Osteoblast (primary cell): ENCODE results near the gene LHX3. TPM values are rescaled to one million over a fixed set of nuclear protein-coding genes. Genes with fewer than 3 reads are reported as not detected.

Experiments
- DNase-seq: peaks from one replicate; pipeline ENCODE4 v3.0.0; 2011; ENCODE audit warnings: low spot score, mixed read lengths; ENCODE audit not compliant: insufficient read length; ENCODE audit errors: missing footprints
- H2AFZ ChIP-seq: 2 replicates; pipeline ENCODE4 v1.6.0; 2011; ENCODE audit warnings: mild to moderate bottlenecking, low read length
- H3K27ac ChIP-seq: 2 replicates; pipeline ENCODE4 v1.5.1; 2011; ENCODE audit warnings: mild to moderate bottlenecking, low read depth, low read length, moderate library complexity
- H3K27me3 ChIP-seq: 2 replicates; pipeline ENCODE4 v1.6.0; 2012; ENCODE audit warnings: mild to moderate bottlenecking, control low read depth, inconsistent platforms, low read length, moderate library complexity; ENCODE audit not compliant: insufficient read depth
- H3K36me3 ChIP-seq: 2 replicates; pipeline ENCODE4 v1.5.1; 2011; ENCODE audit warnings: mild to moderate bottlenecking, low read length, control low read depth, moderate library complexity; ENCODE audit not compliant: insufficient read depth
- H3K4me1 ChIP-seq: 2 replicates; pipeline ENCODE4 v1.5.1; 2011; ENCODE audit warnings: mild to moderate bottlenecking, low read length, control low read depth, moderate library complexity; ENCODE audit not compliant: insufficient read depth
- H3K4me2 ChIP-seq: 2 replicates; pipeline ENCODE4 v1.6.0; 2011; ENCODE audit warnings: mild to moderate bottlenecking, low read length; ENCODE audit not compliant: insufficient read depth
- H3K4me3 ChIP-seq: fragments of 200-600 bp; sonication (generic); 3 replicates; pipeline ENCODE4 v1.5.1; 2012; ENCODE audit warnings: mild to moderate bottlenecking, low read length, inconsistent platforms; ENCODE audit not compliant: insufficient read depth
- H3K79me2 ChIP-seq: 2 replicates; pipeline ENCODE4 v1.6.0; 2012; ENCODE audit warnings: mild to moderate bottlenecking, low read length, control low read depth, inconsistent platforms; ENCODE audit not compliant: insufficient read depth
- H3K9me3 ChIP-seq: 2 replicates; pipeline ENCODE4 v1.5.1; 2011; ENCODE audit warnings: low read depth, low read length, control low read depth
- H4K20me1 ChIP-seq: 2 replicates; pipeline ENCODE4 v1.6.0; 2012; ENCODE audit warnings: mild to moderate bottlenecking, low read length, control low read depth; ENCODE audit not compliant: insufficient read depth
- CTCF ChIP-seq: IDR thresholded peaks from 2 replicates; pipeline ENCODE4 v1.5.1; 2011; ENCODE audit warnings: mild to moderate bottlenecking, low read depth, low read length, moderate library complexity; ENCODE audit errors: extremely low read depth
- total RNA-seq: library from RNA; depleted of rRNA; stranded (reverse); fragments of >200 nt; gene quantifications from 2 replicates; pipeline ENCODE4 v1.2.3, GENCODE V29; 2012

LHX3 gene
- total RNA-seq, 1 donor, result not detected

- no peak for DNase-seq
- Histone ChIP-seq H3K79me2 (no peaks in the 10 kb centered on the region), H3K36me3 (no peaks in the 10 kb centered on the region), H3K4me2 (no peak overlapping the region), H3K4me3 (no peak overlapping the region), H4K20me1 (no peaks in the 10 kb centered on the region), H3K9me3 (no peaks in the 10 kb centered on the region), H3K27me3 (peaks cover 37% of the 10 kb centered on the region), H2AFZ (no peak overlapping the region), H3K4me1 (no peaks in the 10 kb centered on the region), H3K27ac (no peak overlapping the region)
- TF ChIP-seq CTCF, result no peak
Observed at GRCh38 chr9:136187683-136188586, 17.0 kb downstream of the LHX3 start.

DNA sequence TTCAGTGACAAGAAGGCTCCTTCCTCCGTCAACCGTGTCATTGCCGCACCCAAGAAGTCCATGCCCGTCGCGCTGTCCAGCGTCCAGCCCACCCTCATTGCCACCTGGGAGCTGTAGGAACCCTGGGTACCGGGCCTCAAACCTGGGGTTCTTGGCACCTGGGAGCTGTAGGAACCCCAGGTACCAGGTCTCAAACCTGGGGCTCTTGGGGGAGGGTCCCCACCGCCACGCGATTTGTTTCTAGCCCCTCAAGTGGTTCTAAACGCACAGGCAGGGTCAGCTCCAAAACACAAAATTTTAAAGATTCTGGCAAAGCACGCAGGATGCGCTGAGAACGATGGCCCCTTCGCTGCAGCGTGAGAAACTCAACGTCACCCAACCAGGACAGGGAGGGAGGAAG is 17.7 kb downstream of the LHX3 start:
- H3K36me3 ChIP-seq, result no peaks in the 10 kb centered on the region
- DNase-seq, result no peak
- no peaks in the 10 kb centered on the region for H3K4me1 ChIP-seq
- no peak overlapping the region for H3K4me3 ChIP-seq
- H3K27ac ChIP-seq, result no peak overlapping the region
- H2AFZ ChIP-seq, result no peak overlapping the region
- no peaks in the 10 kb centered on the region for H3K79me2 ChIP-seq
- H4K20me1 ChIP-seq, result no peaks in the 10 kb centered on the region
- H3K9me3 ChIP-seq, result no peaks in the 10 kb centered on the region
- no peak overlapping the region for H3K4me2 ChIP-seq
- no peak for TF ChIP-seq CTCF
- H3K27me3 ChIP-seq, result peaks cover 30% of the 10 kb centered on the region

DNA sequence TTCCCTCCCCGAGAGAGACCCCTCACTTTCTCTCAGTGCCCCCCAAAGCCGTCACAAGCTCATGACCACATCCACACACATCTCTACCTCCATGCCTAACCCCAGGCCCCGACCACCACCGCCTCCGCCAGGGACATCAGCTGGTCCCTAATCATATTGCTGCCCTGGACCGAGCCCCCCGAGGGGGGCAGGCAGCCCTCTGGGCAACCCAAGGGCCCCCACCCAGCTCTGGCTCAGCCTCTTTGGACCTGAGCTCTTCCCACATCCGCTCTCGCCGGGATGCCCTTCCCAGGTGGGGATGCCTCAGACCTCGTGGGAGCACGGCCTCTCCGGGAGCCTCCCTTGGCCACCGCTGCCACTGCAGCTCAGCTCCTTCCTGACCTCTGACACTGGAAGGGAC is 18.5 kb downstream of the LHX3 start:
- H3K27ac ChIP-seq, result no peak overlapping the region
- H3K36me3 ChIP-seq, result no peaks in the 10 kb centered on the region
- peaks cover 24% of the 10 kb centered on the region for H3K27me3 ChIP-seq
- DNase-seq, result no peak
- H2AFZ ChIP-seq, result no peak overlapping the region
- no peaks in the 10 kb centered on the region for H3K4me1 ChIP-seq
- H3K4me2 ChIP-seq, result no peak overlapping the region
- TF ChIP-seq CTCF, result no peak
- H3K9me3 ChIP-seq, result no peaks in the 10 kb centered on the region
- no peak overlapping the region for H3K4me3 ChIP-seq
- no peaks in the 10 kb centered on the region for H3K79me2 ChIP-seq
- H4K20me1 ChIP-seq, result no peaks in the 10 kb centered on the region

DNA sequence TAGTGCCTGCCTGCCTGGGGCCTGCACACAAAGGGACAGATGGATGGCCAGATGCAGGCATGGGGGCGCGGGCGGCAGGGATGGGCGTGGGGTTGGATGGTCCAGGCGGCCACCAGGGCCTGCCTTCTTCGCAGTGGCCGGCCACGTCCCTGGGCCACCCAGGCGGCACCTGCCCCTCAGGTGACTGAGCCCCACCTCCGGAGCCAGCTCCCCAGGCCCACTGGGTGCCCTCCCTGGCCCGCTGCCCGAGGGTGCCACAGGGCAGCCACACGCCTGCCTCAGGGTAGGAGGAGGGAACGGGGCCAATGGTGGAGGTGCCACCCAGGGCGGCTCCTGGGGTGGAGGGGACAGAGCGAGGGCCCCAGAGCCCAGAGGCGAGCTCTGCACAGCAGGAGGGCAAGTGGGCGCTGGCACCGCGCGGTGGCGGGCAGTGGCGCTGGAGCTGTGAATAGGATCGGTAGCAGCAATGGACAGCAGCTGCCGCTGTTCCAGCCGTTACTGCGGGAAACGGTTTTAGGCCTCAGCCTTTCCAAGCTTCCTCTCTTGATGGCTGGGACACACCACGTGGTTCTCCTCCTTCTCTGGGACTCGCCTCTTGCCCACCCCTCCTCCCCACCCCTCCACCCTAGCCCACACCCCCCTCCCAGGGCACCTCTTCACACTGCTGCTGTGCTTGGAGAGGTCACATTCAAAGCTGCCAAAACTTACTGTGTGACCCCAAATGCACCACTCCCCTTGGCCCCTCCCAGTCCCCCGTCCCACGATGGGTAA is 19.1 kb downstream of the LHX3 start:
- H3K36me3 ChIP-seq, result no peaks in the 10 kb centered on the region
- no peak overlapping the region for H3K4me3 ChIP-seq
- DNase-seq, result no peak
- no peak for TF ChIP-seq CTCF
- H3K79me2 ChIP-seq, result no peaks in the 10 kb centered on the region
- peaks cover 18% of the 10 kb centered on the region for H3K27me3 ChIP-seq
- H2AFZ ChIP-seq, result no peak overlapping the region
- no peak overlapping the region for H3K4me2 ChIP-seq
- H3K27ac ChIP-seq, result no peak overlapping the region
- no peaks in the 10 kb centered on the region for H3K9me3 ChIP-seq
- H3K4me1 ChIP-seq, result no peaks in the 10 kb centered on the region
- H4K20me1 ChIP-seq, result no peaks in the 10 kb centered on the region
